GM18951 (cell line): ENCODE data around the gene B3GLCT.
"Not testable (repeated sequence)": the region's sequence is repeated elsewhere in the genome, so short reads cannot be mapped to it uniquely, and the experiment has no call there.

ENCODE experiments used
- POLR2A ChIP-seq: IDR thresholded peaks from 4 replicates; pipeline ENCODE4 v1.6.1; 2011; ENCODE audit warnings: mild to moderate bottlenecking; ENCODE audit not compliant: insufficient read length, insufficient read depth; ENCODE audit errors: extremely low read depth
- in situ Hi-C: fragments of 300-500 bp; cut with MboI; formaldehyde crosslinking; loops from one replicate; pipeline ENCODE4 v1.12.0; 2022; ENCODE audit warnings: low sequenced_read_pairs, mixed read lengths, inconsistent platforms; ENCODE audit not compliant: unreplicated experiment

The B3GLCT gene

DNA sequence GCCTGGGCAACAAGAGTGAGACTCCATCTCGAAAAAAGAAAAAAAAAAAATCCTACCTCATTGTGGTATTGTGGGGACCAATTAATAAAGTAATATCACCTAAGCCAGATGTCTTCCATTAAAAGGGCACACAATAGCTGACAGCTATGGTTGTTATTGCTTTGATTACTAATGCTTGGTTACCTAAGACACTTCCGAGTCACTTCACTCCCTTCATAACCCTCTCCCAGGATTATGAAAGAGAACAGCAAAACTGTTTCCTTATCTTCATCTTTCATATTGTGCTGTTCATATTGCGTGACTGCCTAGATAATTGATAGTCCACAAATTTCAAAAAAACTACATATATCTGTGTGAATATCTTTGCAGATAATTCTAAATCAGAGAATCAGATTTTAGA lies 27.8 kb upstream of the B3GLCT start:
- in situ Hi-C loops, result no loop called here
- no peak for TF ChIP-seq POLR2A

DNA sequence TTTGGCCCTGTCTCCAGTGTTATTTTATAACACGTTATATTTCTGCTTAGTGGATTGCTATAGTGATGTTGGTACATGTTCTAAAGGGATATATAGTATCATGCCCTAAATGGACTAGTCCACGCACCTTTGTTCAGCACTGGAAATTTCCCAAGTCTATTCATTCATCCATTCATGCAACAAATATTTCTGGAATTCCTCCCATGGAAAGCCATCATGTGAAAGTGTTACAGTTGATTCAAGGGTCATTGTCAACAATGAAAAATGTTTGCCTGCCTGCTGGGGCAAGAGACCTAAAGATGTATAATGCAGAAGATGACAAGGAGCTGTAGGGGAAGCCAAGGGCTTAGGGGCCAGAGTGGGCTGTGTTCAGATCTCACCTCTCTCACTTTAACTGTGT lies 27.2 kb upstream of the B3GLCT start:
- TF ChIP-seq POLR2A, result no peak
- in situ Hi-C loops, result no loop called here

DNA sequence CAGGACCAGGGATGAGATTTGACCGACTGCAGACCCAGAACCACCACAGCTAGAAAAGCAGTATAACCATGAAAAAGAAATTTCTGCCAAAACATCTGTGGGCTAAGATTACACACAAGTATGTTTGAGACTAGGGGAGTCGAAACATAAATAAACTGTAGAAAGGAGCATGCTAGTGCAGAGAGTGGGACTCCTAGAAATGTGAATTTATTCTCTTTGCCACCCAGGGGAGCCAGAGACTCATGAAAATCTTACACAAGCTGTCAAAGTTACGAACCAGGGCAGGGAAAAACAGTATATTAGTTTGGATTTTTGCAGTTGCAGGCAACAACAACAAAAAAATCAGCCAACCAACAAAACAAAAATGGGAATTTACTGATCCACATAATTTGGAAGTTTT lies 25.8 kb upstream of the B3GLCT start:
- no peak for TF ChIP-seq POLR2A
- in situ Hi-C loops, result no loop called here

DNA sequence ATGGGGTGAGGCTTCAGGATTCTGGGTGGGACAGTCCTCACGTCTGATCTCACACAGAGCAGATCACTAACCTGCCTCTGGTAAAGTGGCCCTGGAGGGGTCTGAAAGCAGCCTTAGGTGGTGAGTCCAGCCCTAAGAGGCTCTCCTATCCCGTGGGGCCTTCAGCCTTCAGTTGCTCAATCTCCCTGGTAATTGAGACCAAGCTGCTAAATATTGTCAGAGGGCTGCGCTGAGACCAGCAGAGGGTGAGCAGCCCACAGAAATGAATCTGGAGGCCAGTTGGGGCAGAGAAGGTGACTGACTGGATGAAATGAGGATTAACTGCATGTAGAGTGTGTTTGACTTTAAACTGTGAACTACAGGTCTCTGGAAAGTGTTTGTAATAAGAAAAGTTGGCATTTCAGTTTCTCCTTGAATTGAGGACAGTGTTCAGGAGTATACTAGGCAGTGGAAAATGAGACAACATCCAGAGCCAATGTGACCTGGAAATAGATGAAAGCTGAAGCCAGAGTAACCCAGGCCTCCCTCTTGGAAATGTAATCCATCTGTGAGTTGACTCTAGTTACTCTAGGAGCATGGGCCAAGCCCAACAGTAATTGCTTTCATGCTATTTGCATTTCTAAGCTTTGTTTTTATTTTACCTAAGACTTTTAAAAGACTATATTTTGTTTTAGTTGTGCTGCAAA lies 23.8 kb upstream of the B3GLCT start:
- in situ Hi-C loops, result no loop called here
- TF ChIP-seq POLR2A, result no peak

DNA sequence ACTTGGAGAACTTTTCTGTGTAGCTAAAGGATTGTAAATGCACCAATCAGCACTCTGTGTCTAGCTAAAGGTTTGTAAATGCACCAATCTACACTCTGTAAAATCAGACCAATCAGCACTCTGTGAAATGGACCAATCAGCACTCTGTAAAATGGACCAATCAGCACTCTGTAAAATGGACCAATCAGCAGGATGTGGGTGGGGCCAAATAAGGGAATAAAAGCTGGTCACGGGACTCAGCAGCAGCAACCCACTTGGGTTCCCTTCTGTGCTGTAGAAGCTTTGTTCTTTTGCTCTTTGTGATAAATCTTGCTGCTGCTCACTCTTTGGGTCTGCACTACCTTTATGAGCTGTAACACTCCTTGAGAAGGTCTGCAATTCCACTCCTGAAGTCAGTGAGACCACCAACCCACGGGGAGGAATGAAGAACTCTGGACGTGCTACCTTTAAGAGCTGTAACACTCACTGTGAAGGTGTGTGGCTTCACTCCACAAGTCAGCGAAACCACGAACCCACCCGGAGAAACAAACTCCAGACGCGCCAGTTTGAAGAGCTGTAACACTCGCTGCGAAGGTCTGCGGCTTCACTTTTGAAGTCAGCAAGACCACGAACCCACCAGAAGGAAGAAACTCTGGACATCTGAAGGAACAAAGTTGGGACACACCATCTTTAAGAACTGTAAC lies 21.8 kb upstream of the B3GLCT start:
- in situ Hi-C loops, result not testable (repeated sequence)

DNA sequence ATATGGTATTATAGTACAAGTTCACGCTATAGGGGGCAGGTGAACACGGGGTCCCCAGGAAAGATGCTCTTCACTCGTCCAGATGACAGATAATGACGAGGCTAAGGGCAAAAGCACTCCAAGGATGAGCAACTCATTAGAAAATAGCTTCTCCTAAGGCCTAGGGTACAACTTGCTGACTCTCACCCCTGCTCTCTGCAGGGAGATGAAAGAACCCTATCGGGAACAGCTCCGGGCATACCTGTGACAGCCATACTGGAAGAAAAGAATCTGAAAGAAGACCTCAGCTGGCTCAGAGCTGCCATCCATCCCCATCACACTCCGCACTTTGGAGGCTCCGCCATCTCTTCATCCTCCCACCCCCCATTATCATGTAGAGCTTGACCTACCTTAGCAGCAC lies 20.5 kb upstream of the B3GLCT start:
- in situ Hi-C loops, result no loop called here
- TF ChIP-seq POLR2A, result no peak

DNA sequence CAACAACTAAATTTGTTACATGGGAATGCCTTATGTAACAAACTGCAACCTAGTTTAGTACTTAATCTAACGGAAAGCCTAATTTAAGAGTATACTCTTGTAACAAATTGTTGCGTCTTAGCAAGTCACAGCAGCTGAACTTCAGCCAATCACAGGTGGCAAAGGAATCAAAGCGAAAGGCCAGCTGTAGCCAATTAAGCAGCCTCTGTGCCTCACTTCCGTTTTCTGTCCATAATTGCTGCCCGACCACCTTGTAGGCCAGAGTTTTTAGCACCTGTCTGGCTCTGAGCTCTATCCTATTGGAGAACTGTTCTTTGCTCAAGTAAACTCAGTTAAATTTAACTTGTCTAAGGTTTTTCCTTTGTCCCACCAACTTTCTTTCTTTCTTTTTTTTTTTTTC lies 20.0 kb upstream of the B3GLCT start:
- in situ Hi-C loops, result no loop called here
- no peak for TF ChIP-seq POLR2A

DNA sequence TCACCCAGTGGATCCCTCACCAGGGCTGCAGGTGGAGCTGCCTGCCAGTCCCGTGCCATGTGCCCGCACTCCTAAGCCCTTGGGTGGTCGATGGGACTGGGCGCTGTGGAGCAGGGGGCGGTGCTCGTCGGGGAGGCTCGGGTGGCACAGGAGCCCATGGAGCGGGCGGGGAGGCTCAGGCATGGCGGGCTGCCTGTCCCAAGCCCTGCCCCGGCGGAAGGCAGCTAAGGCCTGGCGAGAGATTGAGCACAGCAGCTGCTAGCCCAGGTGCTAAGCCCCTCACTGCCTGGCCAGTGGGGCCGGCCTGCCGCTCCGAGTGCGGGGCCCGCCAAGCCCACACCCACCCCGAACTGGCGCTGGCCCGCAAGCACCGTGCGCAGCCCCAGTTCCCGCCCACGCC lies 16.8 kb upstream of the B3GLCT start:
- TF ChIP-seq POLR2A, result no peak
- in situ Hi-C loops, result no loop called here

DNA sequence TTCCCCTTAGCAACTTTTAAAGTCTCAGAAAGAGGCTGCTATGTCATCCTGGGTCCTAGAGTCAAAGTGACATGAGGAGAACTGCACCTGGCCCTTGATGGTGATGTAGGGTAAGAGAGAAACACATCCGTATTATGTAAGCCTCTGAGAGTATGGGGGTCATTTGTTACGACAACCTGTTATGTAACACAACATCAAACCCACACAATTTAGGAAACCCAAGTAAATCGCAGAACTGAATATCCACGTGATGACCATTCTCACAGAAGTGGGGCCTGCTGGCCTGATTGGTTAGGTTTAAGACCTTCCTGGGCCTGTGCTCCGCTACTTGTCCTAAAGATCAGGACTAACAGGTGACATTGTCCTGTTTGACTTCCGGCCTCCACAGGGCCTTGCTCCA lies 15.3 kb upstream of the B3GLCT start:
- in situ Hi-C loops, result no loop called here
- TF ChIP-seq POLR2A, result no peak

DNA sequence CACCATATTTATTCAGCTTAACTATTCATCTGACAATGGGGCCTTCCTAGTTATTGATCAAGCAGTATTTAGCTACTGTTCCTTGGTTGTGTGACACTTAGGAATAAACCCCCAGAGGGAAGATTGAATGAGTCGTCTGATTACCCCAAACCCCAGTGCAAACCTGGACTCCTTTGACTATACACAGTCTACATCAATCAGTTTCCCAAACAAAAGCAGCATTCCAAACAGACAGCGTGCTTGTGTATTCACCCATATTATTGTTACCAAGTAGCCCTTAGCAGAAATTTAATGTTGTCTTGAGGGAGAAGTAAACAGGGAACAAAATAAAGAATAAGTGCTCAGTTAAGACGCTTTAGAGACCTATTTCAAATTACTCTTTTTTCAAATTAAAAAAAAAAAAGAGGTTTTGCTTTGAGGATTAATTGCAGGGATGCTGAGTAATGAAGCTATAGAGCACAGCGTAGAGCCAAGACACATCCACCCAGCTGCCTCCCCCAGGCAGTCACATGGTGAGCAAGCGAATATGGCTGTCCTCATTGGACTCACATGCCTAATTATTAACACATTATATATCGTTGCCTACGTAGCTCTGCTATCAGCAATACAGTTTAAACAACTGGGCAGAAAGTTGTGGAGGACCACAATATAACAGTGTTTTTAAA lies 14.7 kb upstream of the B3GLCT start:
- TF ChIP-seq POLR2A, result no peak
- in situ Hi-C loops, result no loop called here

DNA sequence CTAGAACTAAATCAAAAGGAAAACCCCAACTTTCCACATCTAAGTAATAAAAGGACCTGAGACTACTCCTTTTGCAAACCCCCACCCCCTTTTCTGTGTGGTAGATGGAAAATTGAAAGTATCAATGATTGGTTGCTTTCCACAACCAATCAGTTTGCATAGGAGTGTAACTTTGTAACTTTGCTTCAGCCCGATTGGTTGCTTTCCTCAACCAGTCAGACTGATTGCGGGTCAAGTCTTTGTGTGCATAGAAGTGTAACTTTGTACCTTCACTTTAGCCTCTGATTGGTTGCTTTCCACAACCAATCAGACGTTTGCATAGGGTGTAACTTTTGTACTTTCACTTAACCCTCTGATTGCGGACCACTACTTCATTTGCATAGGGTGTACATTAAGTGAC lies 8.0 kb upstream of the B3GLCT start:
- in situ Hi-C loops, result no loop called here
- TF ChIP-seq POLR2A, result no peak

DNA sequence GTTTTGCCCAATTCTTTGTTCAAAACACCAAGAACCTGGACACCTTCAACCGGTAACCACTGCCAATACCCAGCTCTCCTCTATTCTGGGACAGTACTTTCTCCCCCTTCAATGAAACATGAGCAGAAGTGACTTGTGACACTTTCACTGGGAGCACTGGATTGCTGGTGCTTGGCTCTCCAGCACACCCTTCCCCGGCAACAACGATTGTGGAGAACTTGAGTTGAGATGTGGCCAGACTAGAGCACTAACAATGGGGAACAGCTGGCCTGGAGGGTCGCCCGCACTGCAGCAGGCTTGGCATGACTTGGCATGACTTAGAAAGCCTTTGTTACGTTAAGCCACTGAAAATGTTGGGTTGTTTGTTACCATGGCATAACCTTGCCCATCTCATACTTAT lies 7.5 kb upstream of the B3GLCT start:
- no peak for TF ChIP-seq POLR2A
- in situ Hi-C loops, result no loop called here

DNA sequence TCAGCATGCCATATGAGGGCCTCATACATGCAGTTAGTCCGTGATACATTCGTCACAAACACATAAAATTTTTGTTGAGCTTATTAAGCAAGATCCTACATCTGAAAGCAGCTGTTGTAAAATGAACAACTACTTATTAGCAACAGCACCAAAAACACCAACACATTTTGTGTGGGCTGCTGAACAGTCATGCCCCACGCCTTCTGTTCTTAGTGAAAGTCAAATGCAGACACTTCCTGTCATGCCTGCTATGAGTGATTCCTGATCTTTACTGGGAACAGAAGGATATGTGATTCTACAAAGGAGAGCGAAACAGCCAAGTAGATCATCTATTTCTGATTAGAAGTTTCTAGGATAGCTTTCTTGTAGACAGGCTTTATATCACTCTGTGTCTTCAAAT lies 4.2 kb upstream of the B3GLCT start:
- in situ Hi-C loops, result no loop called here
- no peak for TF ChIP-seq POLR2A

DNA sequence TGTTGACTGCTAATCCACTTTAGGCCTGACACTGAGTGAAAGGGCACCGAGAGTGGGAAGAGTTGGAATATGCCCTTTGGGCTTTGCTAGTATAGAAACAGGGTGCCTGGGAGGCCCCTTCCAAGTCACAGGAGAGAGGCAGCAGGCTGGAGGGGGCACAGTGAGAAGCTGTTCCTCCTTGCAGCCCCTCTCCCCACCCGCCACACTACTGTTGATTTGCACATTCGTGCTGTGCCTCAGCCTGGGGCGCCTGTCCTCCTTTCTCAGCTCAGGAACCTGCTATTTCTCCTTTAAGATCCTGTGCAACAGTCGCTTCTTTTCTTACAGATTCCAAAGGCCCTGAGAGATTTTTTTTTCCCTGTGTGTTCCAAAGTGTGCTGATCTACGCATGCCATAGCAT lies 2.8 kb upstream of the B3GLCT start:
- TF ChIP-seq POLR2A, result no peak
- in situ Hi-C loops, result no loop called here
